ENCODE results near the gene KLHDC4. TPM values are rescaled to one million over a fixed set of nuclear protein-coding genes. Genes with fewer than 3 reads are reported as not detected.
A peak's percentile ranks its signal among the peaks of the same experiment; 100 is the strongest.

KLHDC4 gene
- total RNA-seq, 2 experiments from 2014 or later = 147 to 233 TPM

GRCh38 chr16:87715231-87715630, 50.6 kb downstream of the KLHDC4 start:
- peaks cover 7% of the 10 kb centered on the region; the same call in 1 of the 2 replicates for H3K79me2 ChIP-seq (ENCODE audit: insufficient read depth, low read depth, low read length)
- no TSS peak for BruUV-seq (replicated peaks)
- ChIA-PET POLR2A (interaction anchor here (2.8 kb wide), 1 partner anchor 9 kb away, joined by 19 read pairs; no protein-coding TSS in a partner anchor), CTCF (ENCODE audit: unreplicated experiment) (no interaction called here)
- TF ChIP-seq EZH2phosphoT487 (IDR thresholded peaks at IDR 0.05; ENCODE audit: borderline replicate concordance, low read depth, low read length) (no peak), CTCF (conservative IDR thresholded peaks at IDR 0.05; ENCODE audit: low read length) (no peak)
- H4K20me1 ChIP-seq (ENCODE audit: insufficient read depth, low read length) = no peaks in the 10 kb centered on the region
- DNase-seq (ENCODE audit: low spot score) = no peak
- no peak overlapping the region for H3K4me3 ChIP-seq (ENCODE audit: low read depth, low read length, poor library complexity, severe bottlenecking)
- H3K9me2 ChIP-seq (ENCODE audit: insufficient read depth, low read length) = no peaks in the 10 kb centered on the region
- peaks cover 88% of the 10 kb centered on the region for H3K36me3 ChIP-seq (ENCODE audit: insufficient read depth, low read length)
- H3K9me3 ChIP-seq (ENCODE audit: low read length) = no peaks in the 10 kb centered on the region
- H2AFZ ChIP-seq (ENCODE audit: low read length) = no peak overlapping the region
- no peak overlapping the region for H3K4me2 ChIP-seq (ENCODE audit: low read length)
- H3K4me1 ChIP-seq (ENCODE audit: insufficient read depth, low read length, poor library complexity, severe bottlenecking) = peaks cover 41% of the 10 kb centered on the region
- H3K27ac ChIP-seq (ENCODE audit: low read depth, low read length, poor library complexity, severe bottlenecking) = peak overlapping the region; percentile 89
- intact Hi-C loops (cut with micrococcal nuclease; ENCODE audit: unreplicated experiment) = no loop called here

GRCh38 chr16:87713451-87714229, 52.1 kb downstream of the KLHDC4 start:
- H3K9me3 ChIP-seq (ENCODE audit: low read length) = no peaks in the 10 kb centered on the region
- H3K4me2 ChIP-seq (ENCODE audit: low read length) = peak overlapping the region; percentile 55
- H3K4me3 ChIP-seq (ENCODE audit: low read depth, low read length, poor library complexity, severe bottlenecking) = peak overlapping the region; percentile 10
- no TSS peak for BruUV-seq (replicated peaks)
- H3K36me3 ChIP-seq (ENCODE audit: insufficient read depth, low read length) = peaks cover 88% of the 10 kb centered on the region
- no peak overlapping the region for H2AFZ ChIP-seq (ENCODE audit: low read length)
- H4K20me1 ChIP-seq (ENCODE audit: insufficient read depth, low read length) = no peaks in the 10 kb centered on the region
- peaks cover 7% of the 10 kb centered on the region; the same call in 1 of the 2 replicates for H3K79me2 ChIP-seq (ENCODE audit: insufficient read depth, low read depth, low read length)
- peaks cover 41% of the 10 kb centered on the region for H3K4me1 ChIP-seq (ENCODE audit: insufficient read depth, low read length, poor library complexity, severe bottlenecking)
- intact Hi-C loops (cut with micrococcal nuclease; ENCODE audit: unreplicated experiment) = loop anchor here (1.0 kb wide), 1 partner anchor 11 kb away; no protein-coding TSS in a partner anchor
- H3K27ac ChIP-seq (ENCODE audit: low read depth, low read length, poor library complexity, severe bottlenecking) = peak overlapping the region; percentile 89
- CTCF ChIA-PET (ENCODE audit: unreplicated experiment) = interaction anchor here (1.9 kb wide), 1 partner anchor 11 kb away, joined by 10 read pairs; no protein-coding TSS in a partner anchor
- POLR2A ChIA-PET = interaction anchor here (0.7 to 2.8 kb wide), 4 partner anchors 11 to 16 kb away, joined by 3 to 19 read pairs (median 4); no protein-coding TSS in a partner anchor
- DNase-seq (ENCODE audit: low spot score) = peak; percentile 91
- H3K9me2 ChIP-seq (ENCODE audit: insufficient read depth, low read length) = no peaks in the 10 kb centered on the region
- TF ChIP-seq EZH2phosphoT487 (IDR thresholded peaks at IDR 0.05; ENCODE audit: borderline replicate concordance, low read depth, low read length) = no peak
- peak; percentile 38 for TF ChIP-seq CTCF (conservative IDR thresholded peaks at IDR 0.05; ENCODE audit: low read length)

Measured in OCI-LY7 (cell line).